Stimulated activated CD4-positive, alpha-beta T cell treated with anti-CD3 and anti-CD28 coated beads, Interleukin-15, amount 100 ng/mL, for 48 hours (primary cell): ENCODE data around the gene CACNA1B.
"Not testable (repeated sequence)": the region's sequence is repeated elsewhere in the genome, so short reads cannot be mapped to it uniquely, and the experiment has no call there.

Experiments
- DNase-seq, 2 donors: peaks; one replicate each; pipeline ENCODE4 v3.0.0-alpha.2; 2020; ENCODE audit warnings: low read depth in 2 of 2

Gene CACNA1B

DNA sequence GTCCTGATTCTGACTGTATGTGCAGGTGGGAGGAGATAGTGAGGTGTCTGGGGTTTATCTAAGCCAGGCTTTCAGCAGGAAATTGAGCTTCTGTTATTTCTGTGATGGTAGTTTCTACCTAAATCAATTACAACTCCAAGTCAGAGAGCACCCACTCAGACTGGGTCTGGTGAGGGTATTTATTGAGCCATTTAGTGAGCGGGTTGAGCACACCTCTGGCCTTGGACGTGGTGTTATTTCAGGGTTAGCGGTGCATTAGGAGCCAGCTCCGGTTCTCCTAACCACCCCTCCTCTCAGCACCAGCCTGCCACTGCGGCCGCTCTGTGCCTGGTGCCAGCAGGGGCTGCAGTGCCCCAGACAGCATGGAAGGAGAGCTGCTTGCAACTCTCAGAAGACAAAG, 238.9 kb downstream of the CACNA1B start:
- DNase-seq, result no peak

DNA sequence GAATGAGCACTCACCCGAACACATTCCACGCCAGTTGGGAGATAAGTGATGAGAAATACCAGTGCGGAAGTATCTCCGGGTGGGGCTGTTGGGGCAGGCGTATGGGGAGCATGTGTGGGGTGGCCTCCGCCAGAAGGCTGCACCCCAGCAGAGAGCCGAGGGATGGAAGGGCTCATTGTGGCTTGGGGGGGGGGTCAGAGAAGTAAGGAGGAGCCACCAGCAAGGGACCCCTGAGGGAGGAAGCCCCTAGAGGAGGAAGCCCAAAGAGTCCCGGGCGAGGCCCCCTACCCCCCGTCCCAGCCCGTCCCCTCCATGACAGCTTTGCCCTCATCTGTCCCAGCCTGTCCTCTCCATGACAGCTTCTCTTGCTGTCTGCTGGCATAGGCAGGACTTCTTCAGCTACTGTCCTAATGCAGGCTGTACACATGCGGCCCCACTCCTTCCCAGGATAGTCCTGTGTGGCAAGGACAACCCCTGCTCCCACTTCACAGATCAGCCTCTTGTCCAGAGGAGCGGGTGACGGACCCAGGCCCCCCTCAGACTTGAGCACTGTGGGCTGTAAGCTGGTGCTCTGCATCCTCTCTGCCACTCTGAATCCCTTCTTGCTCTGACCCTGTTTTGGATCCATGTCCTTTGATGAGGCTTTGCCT, 239.6 kb downstream of the CACNA1B start:
- DNase-seq, result no peak

DNA sequence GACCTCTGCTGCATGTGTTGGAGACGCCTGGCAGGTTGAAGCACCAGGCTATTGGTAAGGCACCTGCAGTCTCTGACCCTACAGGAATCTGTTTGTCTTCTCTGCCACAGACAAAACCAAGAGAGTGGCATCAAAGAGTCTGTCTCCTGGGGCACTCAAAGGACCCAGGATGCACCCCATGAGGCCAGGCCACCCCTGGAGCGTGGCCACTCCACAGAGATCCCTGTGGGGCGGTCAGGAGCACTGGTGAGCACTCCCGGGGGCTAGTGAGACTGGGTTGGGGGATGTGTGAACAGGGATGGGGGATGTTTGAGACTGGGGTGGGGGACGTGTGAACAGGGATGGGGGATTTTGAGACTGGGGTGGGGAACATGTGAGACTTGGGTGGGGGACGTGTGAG, 240.3 kb downstream of the CACNA1B start:
- DNase-seq, result no peak

GRCh38 chr9:138118601-138119071, 241.1 kb downstream of the CACNA1B start:
- no peak for DNase-seq

GRCh38 chr9:138119202-138120027, 241.8 kb downstream of the CACNA1B start:
- DNase-seq, result no peak

DNA sequence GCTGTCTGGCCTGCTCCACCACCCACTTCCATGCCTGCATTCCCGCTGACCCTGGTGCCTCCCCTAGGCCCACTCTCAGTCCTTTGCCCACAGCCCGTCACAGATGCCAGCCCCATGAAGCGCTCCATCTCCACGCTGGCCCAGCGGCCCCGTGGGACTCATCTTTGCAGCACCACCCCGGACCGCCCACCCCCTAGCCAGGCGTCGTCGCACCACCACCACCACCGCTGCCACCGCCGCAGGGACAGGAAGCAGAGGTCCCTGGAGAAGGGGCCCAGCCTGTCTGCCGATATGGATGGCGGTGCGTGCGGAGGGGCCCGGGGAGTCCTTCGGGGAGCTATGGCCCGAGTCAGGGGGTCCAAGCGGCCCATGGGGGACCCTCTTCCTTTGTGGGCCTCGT, 242.5 kb downstream of the CACNA1B start:
- no peak for DNase-seq

GRCh38 chr9:138120511-138121437, 243.2 kb downstream of the CACNA1B start:
- DNase-seq, result no peak

DNA sequence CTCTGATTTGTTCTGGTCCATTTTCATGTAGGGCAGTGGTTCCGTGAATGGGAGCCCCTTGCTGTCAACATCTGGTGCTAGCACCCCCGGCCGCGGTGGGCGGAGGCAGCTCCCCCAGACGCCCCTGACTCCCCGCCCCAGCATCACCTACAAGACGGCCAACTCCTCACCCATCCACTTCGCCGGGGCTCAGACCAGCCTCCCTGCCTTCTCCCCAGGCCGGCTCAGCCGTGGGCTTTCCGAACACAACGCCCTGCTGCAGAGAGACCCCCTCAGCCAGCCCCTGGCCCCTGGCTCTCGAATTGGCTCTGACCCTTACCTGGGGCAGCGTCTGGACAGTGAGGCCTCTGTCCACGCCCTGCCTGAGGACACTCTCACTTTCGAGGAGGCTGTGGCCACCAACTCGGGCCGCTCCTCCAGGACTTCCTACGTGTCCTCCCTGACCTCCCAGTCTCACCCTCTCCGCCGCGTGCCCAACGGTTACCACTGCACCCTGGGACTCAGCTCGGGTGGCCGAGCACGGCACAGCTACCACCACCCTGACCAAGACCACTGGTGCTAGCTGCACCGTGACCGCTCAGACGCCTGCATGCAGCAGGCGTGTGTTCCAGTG, 244.0 kb downstream of the CACNA1B start:
- no peak for DNase-seq

DNA sequence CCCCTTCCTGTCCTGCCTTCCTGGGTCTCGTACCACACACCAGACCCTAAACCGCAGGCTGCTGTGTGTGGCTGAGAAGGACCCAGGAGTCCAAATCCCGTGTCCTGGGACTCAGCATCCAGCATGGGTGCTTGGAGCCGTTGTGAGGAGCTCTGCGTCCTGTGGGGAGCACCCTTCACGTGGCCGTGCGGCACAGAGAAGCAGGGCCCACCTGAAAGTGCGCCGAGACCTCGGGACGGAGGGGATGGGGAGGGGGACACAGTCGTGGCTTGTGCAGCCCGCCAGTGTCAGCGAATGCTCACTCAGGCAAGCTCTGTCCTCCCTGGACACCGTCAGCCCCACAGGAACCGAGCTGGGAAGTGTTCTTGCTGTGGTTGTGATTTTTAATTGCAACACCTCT, 244.6 kb downstream of the CACNA1B start:
- DNase-seq, result no peak

GRCh38 chr9:138122676-138123075, 245.1 kb downstream of the CACNA1B start:
- no peak for DNase-seq

GRCh38 chr9:138123086-138123485, 245.5 kb downstream of the CACNA1B start:
- DNase-seq, result no peak

DNA sequence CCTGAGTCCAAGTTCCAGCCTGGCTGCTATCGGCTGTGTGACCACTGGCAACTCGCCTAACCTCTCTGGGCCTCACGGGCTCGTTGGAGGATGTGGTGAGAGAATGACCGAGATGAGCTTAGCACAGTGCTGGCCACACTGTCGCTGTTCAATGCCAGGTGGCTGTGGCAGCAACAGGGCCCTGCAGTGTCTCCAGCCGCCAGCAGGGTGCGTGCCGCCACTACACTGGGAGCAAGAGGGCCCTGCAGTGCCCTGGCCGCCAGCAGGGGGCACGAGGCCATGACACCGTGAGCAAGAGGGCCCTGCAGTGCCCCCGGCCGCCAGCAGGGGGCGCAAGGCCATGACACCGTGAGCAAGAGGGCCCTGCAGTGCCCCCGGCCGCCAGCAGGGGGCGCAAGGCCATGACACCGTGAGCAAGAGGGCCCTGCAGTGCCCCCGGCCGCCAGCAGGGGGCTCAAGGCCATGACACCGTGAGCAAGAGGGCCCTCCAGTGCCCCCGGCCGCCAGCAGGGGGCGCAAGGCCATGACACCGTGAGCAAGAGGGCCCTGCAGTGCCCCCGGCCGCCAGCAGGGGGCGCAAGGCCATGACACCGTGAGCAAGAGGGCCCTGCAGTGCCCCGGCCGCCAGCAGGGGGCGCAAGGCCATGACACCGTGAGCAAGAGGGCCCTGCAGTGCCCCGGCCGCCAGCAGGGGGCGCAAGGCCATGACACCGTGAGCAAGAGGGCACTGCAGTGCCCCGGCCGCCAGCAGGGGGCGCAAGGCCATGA, 248.7 kb downstream of the CACNA1B start:
- DNase-seq, result peak; percentile 30 to 67

- not testable (repeated sequence) for DNase-seq
These were observed 249.4 kb downstream of the CACNA1B start for GRCh38 chr9:138126858-138127584.

GRCh38 chr9:138128027-138128426, 250.4 kb downstream of the CACNA1B start:
- not testable (repeated sequence) for DNase-seq

- DNase-seq, result not testable (repeated sequence)
These were observed 251.7 kb downstream of the CACNA1B start for GRCh38 chr9:138129318-138129717.

DNA sequence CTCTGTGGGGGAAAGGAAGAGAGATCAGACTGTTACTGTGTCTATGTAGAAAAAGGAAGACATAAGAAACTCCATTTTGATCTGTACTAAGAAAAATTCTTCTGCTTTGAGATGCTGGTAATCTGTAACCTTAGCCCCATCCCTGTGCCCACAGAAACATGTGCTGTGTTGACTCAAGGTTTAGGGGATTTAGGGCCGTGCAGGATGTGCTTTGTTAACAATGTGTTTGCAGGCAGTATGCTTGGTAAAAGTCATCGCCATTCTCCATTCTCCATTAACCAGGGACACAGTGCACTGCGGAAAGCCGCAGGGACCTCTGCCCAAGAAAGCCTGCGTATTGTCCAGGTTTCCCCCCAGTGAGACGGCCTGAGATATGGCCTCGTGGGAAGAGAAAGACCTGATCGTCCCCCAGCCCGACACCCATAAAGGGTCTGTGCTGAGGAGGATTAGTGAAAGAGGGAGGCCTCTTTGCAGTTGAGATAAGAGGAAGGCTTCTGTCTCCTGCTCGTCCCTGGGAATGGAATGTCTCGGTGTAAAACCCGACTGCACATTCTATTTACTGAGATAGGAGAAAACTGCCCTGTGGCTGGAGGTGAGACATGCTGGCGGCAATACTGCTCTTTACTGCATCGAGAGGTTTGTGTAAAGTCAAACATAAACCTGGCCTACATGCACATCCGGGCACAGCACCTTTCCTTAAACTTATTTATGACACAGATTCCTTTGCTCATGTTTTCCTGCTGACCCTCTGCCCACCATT, 255.5 kb downstream of the CACNA1B start:
- DNase-seq, result not testable (repeated sequence)

DNA sequence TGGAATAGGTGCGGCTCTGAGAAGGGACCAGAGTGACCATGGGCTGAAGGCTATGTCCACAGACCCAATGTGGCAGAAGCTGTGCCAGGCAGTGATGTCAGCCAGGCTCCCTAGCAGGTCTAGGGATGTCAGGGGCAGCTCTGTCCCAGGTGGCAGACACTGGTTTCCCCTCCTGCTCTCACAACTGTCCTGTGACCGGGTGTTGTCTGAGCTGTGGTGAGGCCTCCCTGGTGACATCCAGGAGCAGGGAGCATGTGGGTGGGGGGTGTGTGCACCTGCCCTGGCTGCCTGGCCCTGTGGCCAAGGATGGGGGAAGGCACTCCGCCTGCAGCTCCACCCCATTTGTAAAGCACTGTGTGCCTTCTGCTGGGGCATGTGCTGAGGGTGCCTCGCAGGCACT, 257.0 kb downstream of the CACNA1B start:
- DNase-seq, result not testable (repeated sequence)

GRCh38 chr9:138139096-138139495, 261.5 kb downstream of the CACNA1B start:
- DNase-seq, result not testable (repeated sequence)

- DNase-seq, result not testable (repeated sequence)
These were observed 263.4 kb downstream of the CACNA1B start for GRCh38 chr9:138140980-138141379.
